Skeletal muscle cell (primary cell): Measurements from ENCODE around the gene DOCK1.

ENCODE experiments used
- DNase-seq: peaks from one replicate; pipeline ENCODE4 v3.0.0-alpha.2; 2010; ENCODE audit warnings: low read depth
- H3K4me3 ChIP-seq: 2 replicates; pipeline ENCODE4 v1.5.1; 2011; ENCODE audit warnings: low read depth, mild to moderate bottlenecking, control low read depth, low read length, moderate library complexity

Gene DOCK1

DNA sequence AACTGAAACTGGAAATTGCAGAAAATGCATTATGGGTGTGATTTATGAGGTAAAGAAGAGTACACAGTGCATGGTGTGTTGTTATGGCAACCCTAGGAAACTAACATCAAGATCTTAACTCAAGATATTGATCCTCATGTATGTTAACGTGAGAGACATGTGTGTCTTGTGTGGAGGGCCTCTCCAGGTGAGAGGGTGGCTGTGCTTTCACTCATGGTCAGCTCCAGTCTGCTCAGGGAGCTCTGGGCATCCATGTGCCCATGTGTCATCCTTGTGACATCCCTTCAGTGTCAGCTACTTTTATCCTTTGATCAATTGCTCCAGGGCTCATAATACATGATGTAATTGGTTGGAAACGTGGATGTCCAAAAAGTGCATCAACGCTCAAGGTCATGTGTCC lies 316.1 kb downstream of the DOCK1 start:
- DNase-seq = no peak
- H3K4me3 ChIP-seq = no peak overlapping the region

DNA sequence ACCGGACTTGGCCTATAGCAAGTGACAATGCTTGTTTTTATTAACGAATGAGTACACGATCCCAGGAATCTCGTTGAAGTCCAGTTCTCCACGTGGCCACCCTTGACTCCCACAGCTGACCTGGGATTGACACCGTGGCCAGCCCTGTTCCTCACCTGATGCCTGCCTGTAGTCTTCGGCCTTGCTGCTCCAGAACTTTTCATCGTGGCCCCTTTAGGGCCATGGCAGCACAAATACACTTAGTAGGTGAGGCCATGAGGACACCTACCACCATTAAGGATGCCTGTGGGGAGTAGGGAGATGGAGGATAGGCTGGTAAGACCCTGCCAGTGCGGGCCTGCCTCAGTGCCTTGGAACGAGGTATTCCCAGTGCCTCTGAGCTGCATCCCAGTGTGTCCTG lies 321.8 kb downstream of the DOCK1 start:
- DNase-seq = no peak
- H3K4me3 ChIP-seq = no peak overlapping the region

DNA sequence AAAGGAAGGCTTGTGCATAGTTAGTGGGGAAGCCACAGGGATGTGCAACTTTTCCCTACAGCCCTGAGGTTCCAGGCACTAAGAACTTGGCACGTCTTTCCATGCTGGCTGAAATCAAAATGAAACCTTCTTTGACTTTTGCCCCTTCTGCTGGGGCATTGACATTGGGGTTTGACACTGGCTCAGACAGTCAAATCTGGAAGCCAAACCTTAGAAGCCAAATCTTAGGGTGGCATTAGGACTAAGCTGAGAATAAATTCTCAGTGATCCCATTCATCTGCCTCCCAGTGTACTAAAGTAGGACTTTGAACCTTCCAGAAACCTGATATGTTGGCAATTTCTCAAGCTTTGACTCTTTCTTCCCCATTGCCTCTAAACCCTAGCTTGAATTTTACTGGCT lies 322.4 kb downstream of the DOCK1 start:
- H3K4me3 ChIP-seq = no peak overlapping the region
- no peak for DNase-seq

GRCh38 chr10:127228195-127228787 lies 323.1 kb downstream of the DOCK1 start:
- no peak for DNase-seq
- no peak overlapping the region for H3K4me3 ChIP-seq

- DNase-seq = no peak
- H3K4me3 ChIP-seq = no peak overlapping the region
These were observed 329.1 kb downstream of the DOCK1 start for GRCh38 chr10:127234306-127234800.

GRCh38 chr10:127236266-127236665 lies 331.0 kb downstream of the DOCK1 start:
- no peak for DNase-seq
- no peak overlapping the region for H3K4me3 ChIP-seq

DNA sequence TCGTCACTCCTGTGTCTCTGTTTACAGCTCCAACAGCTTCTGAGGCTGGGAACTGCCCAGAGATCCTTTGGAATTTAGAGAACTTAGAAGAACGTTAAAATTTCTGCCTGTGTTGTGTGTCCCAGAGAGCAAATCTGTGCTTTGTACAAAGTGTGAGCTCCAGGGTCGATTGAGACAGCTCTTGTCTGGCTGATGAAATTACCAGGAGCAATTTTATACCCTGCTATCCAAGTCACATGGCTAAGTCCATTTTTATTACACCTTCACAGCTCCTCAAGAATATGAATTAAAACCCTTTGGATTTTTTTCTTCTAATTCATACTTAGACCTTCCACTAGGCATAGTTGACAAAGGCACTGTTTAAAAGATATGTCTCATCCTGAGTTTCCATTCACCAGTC lies 337.7 kb downstream of the DOCK1 start:
- H3K4me3 ChIP-seq = no peak overlapping the region
- DNase-seq = no peak

DNA sequence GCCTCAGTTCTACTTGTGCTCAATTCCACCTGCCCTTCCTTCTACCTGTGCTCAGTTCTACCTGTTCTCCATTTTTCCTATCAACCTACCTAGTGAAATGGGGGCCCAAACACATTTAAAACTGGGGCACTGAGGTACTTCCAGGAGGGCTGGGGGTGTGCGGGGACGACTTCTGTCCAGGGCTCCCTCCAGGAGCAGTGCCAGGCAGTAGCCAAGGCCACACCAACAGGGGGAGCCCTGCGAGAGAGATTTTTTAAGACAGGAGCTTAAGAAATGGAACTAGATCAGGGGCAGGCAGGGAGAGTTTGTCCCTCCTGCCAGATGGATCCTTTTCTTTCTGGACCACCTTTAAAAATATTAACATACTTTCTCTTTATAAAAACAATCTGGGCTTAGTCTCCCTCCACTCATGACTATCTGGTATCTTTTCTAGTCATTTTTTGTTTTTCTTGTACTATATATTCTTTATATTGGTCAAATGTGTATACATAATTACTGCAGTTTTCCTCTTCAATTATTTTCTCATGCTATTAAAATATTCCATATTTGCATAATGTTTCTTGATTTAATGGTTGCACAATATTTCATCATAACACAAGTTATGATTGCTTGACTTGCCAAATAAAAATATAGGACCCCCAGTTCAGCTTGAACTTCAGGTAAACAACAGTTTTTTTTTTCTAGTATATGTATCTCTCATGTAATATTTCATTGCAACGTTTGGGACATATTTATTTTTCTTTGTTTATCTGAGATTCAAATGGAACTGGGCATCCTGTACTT lies 338.5 kb downstream of the DOCK1 start:
- no peak overlapping the region for H3K4me3 ChIP-seq
- no peak for DNase-seq

GRCh38 chr10:127245456-127245855 lies 340.2 kb downstream of the DOCK1 start:
- no peak for DNase-seq
- H3K4me3 ChIP-seq = no peak overlapping the region

GRCh38 chr10:127250031-127250430 lies 344.8 kb downstream of the DOCK1 start:
- DNase-seq = no peak
- H3K4me3 ChIP-seq = no peak overlapping the region

DNA sequence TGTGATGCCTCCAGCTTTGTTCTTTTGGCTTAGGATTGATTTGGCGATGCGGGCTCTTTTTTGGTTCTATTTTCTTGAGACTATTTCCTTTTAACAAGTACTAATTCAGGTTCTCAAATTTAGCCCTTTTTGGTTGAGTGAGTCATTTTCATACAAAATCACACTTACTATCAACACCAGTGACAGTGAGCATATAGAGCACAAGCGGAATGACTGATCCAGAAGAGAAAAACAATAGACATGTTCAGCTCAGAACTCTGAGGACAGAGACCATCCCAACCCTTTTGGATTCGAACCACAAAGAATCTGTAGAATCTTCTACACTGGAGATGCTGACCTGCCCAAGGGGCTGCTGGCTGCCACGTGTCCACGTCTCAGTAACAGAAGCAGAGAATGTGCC lies 347.6 kb downstream of the DOCK1 start:
- H3K4me3 ChIP-seq = no peak overlapping the region
- DNase-seq = no peak

GRCh38 chr10:127254276-127254675 lies 349.0 kb downstream of the DOCK1 start:
- H3K4me3 ChIP-seq = no peak overlapping the region
- DNase-seq = no peak

DNA sequence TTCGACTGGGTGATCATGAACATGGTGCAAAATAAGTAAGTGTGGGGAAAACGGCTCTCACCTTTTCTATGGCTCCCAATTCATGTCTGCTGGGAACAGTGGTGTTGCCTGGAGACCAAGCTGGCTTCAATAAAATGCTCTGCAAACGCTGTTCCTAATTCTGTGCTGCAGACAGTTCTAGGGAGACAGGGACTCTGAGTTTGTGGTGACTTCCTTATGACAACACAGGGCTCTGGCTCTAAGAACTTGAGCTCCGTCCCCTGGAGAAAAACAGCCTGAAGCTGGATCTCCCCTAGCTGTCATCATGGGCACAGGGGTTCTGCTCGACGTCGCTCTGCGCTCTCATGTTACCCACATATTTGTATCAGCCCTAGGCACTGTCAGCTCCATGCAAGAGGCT lies 352.2 kb downstream of the DOCK1 start:
- no peak for DNase-seq
- no peak overlapping the region for H3K4me3 ChIP-seq

- H3K4me3 ChIP-seq = no peak overlapping the region
- DNase-seq = no peak
These were observed 354.1 kb downstream of the DOCK1 start for GRCh38 chr10:127259347-127259746.

DNA sequence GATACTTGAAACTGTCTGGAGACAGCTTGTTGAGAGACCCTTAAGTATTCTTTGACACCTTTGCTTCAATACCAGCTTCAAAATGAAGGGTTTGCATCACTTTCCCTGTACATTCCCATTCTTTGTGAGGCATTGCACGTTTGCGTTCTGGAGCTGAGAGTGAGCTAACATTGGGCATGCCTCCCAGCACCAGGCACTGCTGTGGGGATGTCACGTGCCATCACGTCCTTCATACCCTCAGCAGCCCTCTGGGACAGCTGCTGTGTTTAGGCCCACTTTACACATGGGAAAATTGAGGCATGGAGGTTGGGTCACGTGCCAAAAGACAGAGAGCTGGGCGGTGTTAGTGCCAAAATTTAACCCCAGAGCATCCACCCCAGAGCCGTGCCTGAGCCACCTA lies 357.4 kb downstream of the DOCK1 start:
- H3K4me3 ChIP-seq = no peak overlapping the region
- no peak for DNase-seq

DNA sequence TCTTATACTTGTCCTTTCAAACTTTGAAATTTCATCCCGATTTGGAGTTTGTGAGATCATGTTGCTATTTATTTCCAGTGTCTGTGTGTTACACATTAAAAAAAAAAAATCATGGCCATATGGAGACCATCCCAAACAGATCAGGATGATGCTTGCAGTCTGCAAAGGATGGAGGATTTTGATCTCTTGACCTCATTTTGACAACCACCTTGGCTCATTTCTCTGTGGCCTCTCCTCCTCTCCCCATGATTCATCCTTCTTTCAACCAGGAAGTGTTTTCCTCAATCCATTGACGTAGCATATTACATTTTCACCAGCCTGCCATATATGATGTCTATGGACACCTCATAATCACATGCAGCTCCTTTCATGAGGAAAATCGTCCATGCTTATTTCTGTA lies 360.1 kb downstream of the DOCK1 start:
- no peak overlapping the region for H3K4me3 ChIP-seq
- no peak for DNase-seq

- DNase-seq = no peak
- no peak overlapping the region for H3K4me3 ChIP-seq
These were observed 361.2 kb downstream of the DOCK1 start for GRCh38 chr10:127266431-127266830.

GRCh38 chr10:127267442-127267841 lies 362.2 kb downstream of the DOCK1 start:
- DNase-seq = no peak
- no peak overlapping the region for H3K4me3 ChIP-seq

GRCh38 chr10:127272076-127272475 lies 366.8 kb downstream of the DOCK1 start:
- H3K4me3 ChIP-seq = no peak overlapping the region
- DNase-seq = no peak

DNA sequence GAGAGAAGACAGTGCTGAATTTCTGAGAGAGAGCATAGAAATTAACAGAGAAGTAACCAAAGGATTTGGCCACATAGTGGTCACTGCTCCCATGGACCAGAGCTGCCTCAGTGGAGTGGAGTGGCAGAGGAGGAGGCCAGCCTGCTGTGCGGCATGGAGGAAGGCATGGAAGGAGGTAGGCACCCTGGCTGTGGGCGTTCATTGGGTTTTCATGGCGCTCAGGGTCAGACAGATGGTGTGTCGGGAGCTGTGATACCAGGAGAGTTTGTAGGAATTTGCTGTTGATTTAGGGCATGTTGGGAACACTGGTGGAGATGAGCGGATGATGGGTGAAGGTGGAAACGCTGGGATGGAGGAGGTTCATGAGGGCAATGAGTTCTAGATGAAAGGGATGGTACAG lies 370.0 kb downstream of the DOCK1 start:
- no peak for DNase-seq
- H3K4me3 ChIP-seq = no peak overlapping the region

GRCh38 chr10:127275793-127276450 lies 370.7 kb downstream of the DOCK1 start:
- DNase-seq = no peak
- no peak overlapping the region for H3K4me3 ChIP-seq
